ENCODE data around the gene CD83. TPM values are rescaled to one million over a fixed set of nuclear protein-coding genes. Genes with fewer than 3 reads are reported as not detected.

The CD83 gene
- total and polyA plus RNA-seq, 9 of the 15 experiments (the other 6 are each of a cell fraction or from before 2014, with no cell fraction given): 2.5 to 4.1 (median 3.4) TPM

GRCh38 chr6:14100966-14101365, 16.6 kb upstream of the CD83 start (continued):
- TF ChIP-seq ZBTB26 (CRISPR knock-in tag; IDR thresholded peaks at IDR 0.05) (no peak), ZHX1 (conservative IDR thresholded peaks at IDR 0.05; ENCODE audit: low read length) (no peak), RBM17 (IDR thresholded peaks at IDR 0.05; ENCODE audit: borderline replicate concordance, low read depth, low read length) (no peak), MBD1 (CRISPR knock-in tag; IDR thresholded peaks at IDR 0.05) (no peak), KAT8 (IDR thresholded peaks at IDR 0.05; ENCODE audit: low read depth) (no peak)

All from K562 (cell line).